IMR-90 (cell line): ENCODE results near the gene VSIG4. TPM values are rescaled to one million over a fixed set of nuclear protein-coding genes. Genes with fewer than 3 reads are reported as not detected.

Experiments used
- ATAC-seq: fragments of 200-7000 bp; cut with Tn5 transposase; 2 replicates; pipeline ENCODE4 v1.9.1; 2020; ENCODE audit warnings: low read depth, mild to moderate bottlenecking, moderate library complexity
- BruUV-seq: library from RNA; stranded (reverse); fragments of 400-500 nt; replicated peaks from 2 replicates; lab custom pipeline; 2021; lab: Mats Ljungman, UMichigan
- CTCF ChIA-PET: fragments of 300-600 bp; formaldehyde crosslinking; extraction: SDS; loops from one replicate; lab custom pipeline; 2021; ENCODE audit warnings: antibody characterized with exemption; lab: Yijun Ruan, JAX
- POLR2A ChIA-PET: fragments of 300-600 bp; sonication (Branson Sonifier 250); formaldehyde crosslinking; loops from one replicate; lab custom pipeline; 2022; ENCODE audit warnings: antibody characterized with exemption; ENCODE audit not compliant: unreplicated experiment; lab: Charles Lee
- DNase-seq: peaks from one replicate; pipeline ENCODE4 v3.0.0; 2013
- H2AFZ ChIP-seq: replicated peaks from 2 replicates; pipeline ENCODE3; 2013; ENCODE audit warnings: low read length, mild to moderate bottlenecking; ENCODE audit not compliant: poor library complexity
- H2AK5ac ChIP-seq: 2 replicates; pipeline ENCODE4 v1.6.1; 2013; ENCODE audit warnings: low read depth, low read length, inconsistent platforms
- H2AK9ac ChIP-seq: replicated peaks from 2 replicates; pipeline ENCODE3; 2013; ENCODE audit warnings: mild to moderate bottlenecking, low read depth, low read length, moderate library complexity; ENCODE audit not compliant: poor library complexity
- H2BK120ac ChIP-seq: 2 replicates; pipeline ENCODE4 v1.6.1; 2013; ENCODE audit warnings: low read depth, low read length, inconsistent platforms
- H2BK15ac ChIP-seq: 3 replicates; pipeline ENCODE4 v1.6.1; 2013; ENCODE audit warnings: low read depth, low read length, inconsistent platforms
- H2BK20ac ChIP-seq: 2 replicates; pipeline ENCODE4 v1.6.1; 2013; ENCODE audit warnings: low read depth, mild to moderate bottlenecking, inconsistent platforms, low read length, moderate library complexity
- H2BK5ac ChIP-seq: 2 replicates; pipeline ENCODE4 v1.6.1; 2013; ENCODE audit warnings: mild to moderate bottlenecking, low read depth, low read length, inconsistent platforms; ENCODE audit not compliant: poor library complexity, severe bottlenecking
- H3K14ac ChIP-seq: replicated peaks from 2 replicates; pipeline ENCODE4 v1.6.1; 2013; ENCODE audit warnings: low read depth, low read length, inconsistent platforms
- H3K18ac ChIP-seq: 2 replicates; pipeline ENCODE4 v1.6.1; 2013; ENCODE audit warnings: low read depth, low read length, control low read depth
- H3K23ac ChIP-seq: 2 replicates; pipeline ENCODE4 v1.6.1; 2013; ENCODE audit warnings: low read depth, low read length, inconsistent platforms
- H3K27ac ChIP-seq: 2 replicates; pipeline ENCODE4 v1.5.1; 2013; ENCODE audit warnings: mild to moderate bottlenecking, control low read depth, low read length; ENCODE audit not compliant: insufficient read depth
- H3K27me3 ChIP-seq: 2 replicates; pipeline ENCODE4 v1.6.1; 2013; ENCODE audit warnings: low read length; ENCODE audit not compliant: control insufficient read depth, insufficient read depth
- H3K36me3 ChIP-seq: 2 replicates; pipeline ENCODE4 v1.6.1; 2013; ENCODE audit warnings: low read length, mixed read lengths; ENCODE audit not compliant: control insufficient read depth, insufficient read depth
- H3K4ac ChIP-seq: 2 replicates; pipeline ENCODE4 v1.6.1; 2013; ENCODE audit warnings: low read depth, low read length, inconsistent platforms
- H3K4me1 ChIP-seq: 2 replicates; pipeline ENCODE4 v1.6.1; 2013; ENCODE audit warnings: low read length, mixed read lengths; ENCODE audit not compliant: control insufficient read depth, insufficient read depth
- H3K4me2 ChIP-seq: 2 replicates; pipeline ENCODE4 v1.6.1; 2013; ENCODE audit warnings: low read depth, mild to moderate bottlenecking, control low read depth, low read length, moderate library complexity
- H3K4me3 ChIP-seq: 2 replicates; pipeline ENCODE4 v1.5.1; 2013; ENCODE audit warnings: low read depth, mild to moderate bottlenecking, control low read depth, low read length, moderate library complexity; ENCODE audit not compliant: insufficient read depth
- H3K56ac ChIP-seq: 2 replicates; pipeline ENCODE4 v1.6.1; 2013; ENCODE audit warnings: low read length, inconsistent platforms; ENCODE audit not compliant: insufficient read depth; ENCODE audit errors: extremely low read depth
- H3K79me1 ChIP-seq, 2 experiments: 2 replicates each; pipeline ENCODE4 v1.6.1; 2013; ENCODE audit warnings: low read length in 2 of 2, inconsistent platforms in 1 of 2, low read depth in 1 of 2
- H3K9ac ChIP-seq: 2 replicates; pipeline ENCODE4 v1.6.1; 2013; ENCODE audit warnings: low read depth, low read length, control low read depth
- H3K9me1 ChIP-seq: 2 replicates; pipeline ENCODE4 v1.6.1; 2013; ENCODE audit warnings: low read length, inconsistent platforms; ENCODE audit not compliant: insufficient read depth
- H3K9me3 ChIP-seq: 2 replicates; pipeline ENCODE4 v1.6.1; 2013; ENCODE audit warnings: low read length; ENCODE audit not compliant: control insufficient read depth, insufficient read depth
- H4K20me1 ChIP-seq: 2 replicates; pipeline ENCODE4 v1.6.1; 2013; ENCODE audit warnings: low read length, inconsistent platforms; ENCODE audit not compliant: insufficient read depth
- H4K5ac ChIP-seq: 2 replicates; pipeline ENCODE4 v1.6.1; 2013; ENCODE audit warnings: mild to moderate bottlenecking, low read depth, low read length, control low read depth
- H4K8ac ChIP-seq, 2 experiments: 2 replicates each; pipeline ENCODE4 v1.6.1; 2013; ENCODE audit warnings: low read depth in 2 of 2, low read length in 2 of 2, control low read depth in 1 of 2, inconsistent platforms in 1 of 2
- H4K91ac ChIP-seq: 2 replicates; pipeline ENCODE4 v1.6.1; 2013; ENCODE audit warnings: low read depth, low read length, inconsistent platforms; ENCODE audit not compliant: insufficient read depth
- CHD1 ChIP-seq: IDR thresholded peaks from 2 replicates; pipeline ENCODE4 v1.6.1; 2012; ENCODE audit warnings: low read depth, low read length, improper control_type of control experiment
- MXI1 ChIP-seq: IDR thresholded peaks from 2 replicates; pipeline ENCODE4 v1.6.1; 2012; ENCODE audit warnings: low read depth, mild to moderate bottlenecking, low read length, moderate library complexity, borderline replicate concordance
- RCOR1 ChIP-seq: IDR thresholded peaks from 2 replicates; pipeline ENCODE4 v1.6.1; 2012; ENCODE audit warnings: mild to moderate bottlenecking, low read length, improper control_type of control experiment; ENCODE audit not compliant: insufficient replicate concordance
- WGBS, 2 experiments: methylation state at CpG; one replicate each; pipeline versions ENCODE4 v1.1.5 to v1.1.7; 2013; ENCODE audit warnings: missing lambda C conversion rate in 2 of 2; ENCODE audit not compliant: insufficient read length in 1 of 2; ENCODE audit errors: extremely low coverage in 2 of 2; 5-methylcytosine and 5-hydroxymethylcytosine counted together
- dilution Hi-C: fragments of 300-500 bp; cut with HindIII; formaldehyde crosslinking; loops from one replicate; pipeline ENCODE4 v1.14.3; 2018; ENCODE audit warnings: low sequenced_read_pairs; ENCODE audit not compliant: unreplicated experiment
- in situ Hi-C: fragments of 300-500 bp; cut with MboI; formaldehyde crosslinking; loops from 3 replicates; pipeline ENCODE4 v1.14.3; 2019; ENCODE audit warnings: low sequenced_read_pairs, inconsistent platforms, mixed read lengths
- intact Hi-C: fragments of 100-400 bp; cut with micrococcal nuclease; formaldehyde crosslinking; loops from 2 replicates; pipeline ENCODE4 v1.10.0; 2022
- polyA plus RNA-seq, 3 experiments: library from polyadenylated mRNA; depleted of rRNA; stranded (reverse); fragments of >200 nt; gene quantifications; 2 replicates each; pipeline ENCODE4 v1.2.3, GENCODE V29; 2012; ENCODE audit warnings: low replicate concordance in 1 of 3
- total RNA-seq: library from RNA; depleted of rRNA; stranded (reverse); fragments of >200 nt; gene quantifications from 2 replicates; pipeline ENCODE4 v1.2.3, GENCODE V29; 2012

VSIG4 gene
- total and polyA plus RNA-seq, 2 of the 4 experiments (the other 2 are of a cell fraction): not detected

GRCh38 chrX:66014084-66014483, 25.8 kb downstream of the VSIG4 start:
- Histone ChIP-seq H2BK20ac (no peak overlapping the region), H3K36me3 (no peaks in the 10 kb centered on the region), H3K27ac (no peak overlapping the region), H3K23ac (no peak overlapping the region), H2AFZ (no peak overlapping the region), H3K9me1 (no peaks in the 10 kb centered on the region), H3K4me3 (no peak overlapping the region), H2BK5ac (no peak overlapping the region), H4K91ac (no peak overlapping the region), H3K4ac (no peak overlapping the region), H2AK9ac (no peak overlapping the region), H2BK15ac (no peak overlapping the region), H3K27me3 (peaks cover 4% of the 10 kb centered on the region), H2AK5ac (no peak overlapping the region), H3K9me3 (no peaks in the 10 kb centered on the region), H3K79me1 (no peaks in the 10 kb centered on the region), H3K14ac (no peak overlapping the region), H4K5ac (no peak overlapping the region), H4K8ac (no peak overlapping the region), H3K18ac (no peak overlapping the region), H4K20me1 (no peaks in the 10 kb centered on the region), H3K56ac (no peak overlapping the region), H3K9ac (no peak overlapping the region), H2BK120ac (no peak overlapping the region), H3K4me2 (no peak overlapping the region), H3K4me1 (no peaks in the 10 kb centered on the region)
- TF ChIP-seq CHD1 (no peak), RCOR1 (no peak), MXI1 (no peak)
- POLR2A ChIA-PET: no interaction called here
- no TSS peak for BruUV-seq
- DNase-seq (no peak), ATAC-seq (no peak)
- dilution Hi-C loops: no loop called here
- WGBS, 2 experiments: no CpG with 5 or more reads among the region's 2 CpGs
- intact Hi-C loops: no loop called here
- CTCF ChIA-PET: no interaction called here
- in situ Hi-C loops: no loop called here
